ENCODE measurements around the gene KRT73. TPM values are rescaled to one million over a fixed set of nuclear protein-coding genes. Genes with fewer than 3 reads are reported as not detected.

Gene KRT73
- total and polyA plus RNA-seq, 2 donors (not counting 3 experiments of a cell fraction or from before 2014, with no cell fraction given): not detected

DNA sequence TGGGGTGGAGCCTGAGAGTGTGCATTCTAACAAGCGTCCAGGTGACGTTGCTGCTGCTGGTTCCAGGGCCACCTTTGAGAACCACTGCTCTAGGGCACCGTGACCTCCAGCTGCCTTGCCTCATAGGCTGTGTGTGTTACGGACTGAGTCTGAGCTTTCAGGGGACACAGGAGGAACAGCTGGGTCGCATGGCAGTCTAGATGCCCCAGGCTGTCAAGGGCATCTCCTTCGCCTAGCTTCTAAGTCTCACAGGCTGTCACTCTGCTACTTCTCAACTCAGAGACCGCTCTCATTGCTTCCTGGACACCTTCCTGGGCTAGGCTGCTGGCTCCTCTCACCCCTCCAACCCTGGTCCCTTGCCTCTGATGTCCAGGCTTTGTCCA lies 965 bp downstream of the KRT73 start:
- ChIA-PET CTCF (interaction anchor here (0.5 kb wide), 1 partner anchor 470 kb away, joined by 3 read pairs; no protein-coding TSS in a partner anchor), POLR2A (no interaction called here)
- no peaks in the 10 kb centered on the region for H3K79me2 ChIP-seq (ENCODE audit: control insufficient read depth, insufficient read depth, low read length)
- H3K27ac ChIP-seq (ENCODE audit: insufficient read depth, low read depth, low read length): no peak overlapping the region
- peaks cover 1 to 3% of the 10 kb centered on the region in 2 experiments for H3K27me3 ChIP-seq (ENCODE audit: control insufficient read depth in 2 of 2, insufficient read depth in 2 of 2, low read length in 2 of 2)
- no peaks in the 10 kb centered on the region for H3K9me1 ChIP-seq (replicated peaks; ENCODE audit: control insufficient read depth, extremely low read depth, insufficient read depth, low read length)
- no peaks in the 10 kb centered on the region for H4K20me1 ChIP-seq (replicated peaks; ENCODE audit: control insufficient read depth, extremely low read depth, insufficient read depth, low read length)
- no TSS peak for BruUV-seq (replicated peaks)
- H3K4me1 ChIP-seq (ENCODE audit: control insufficient read depth, extremely low read depth, insufficient read depth, low read length): no peaks in the 10 kb centered on the region
- H3K4me2 ChIP-seq (ENCODE audit: insufficient read depth, low read length): no peak overlapping the region
- TF ChIP-seq EZH2 (IDR thresholded peaks at IDR 0.05; ENCODE audit: borderline replicate concordance, low read depth, low read length, severe bottlenecking) (no peak), CTCF (IDR thresholded peaks at IDR 0.05; ENCODE audit: extremely low read depth in 1 of 2, insufficient read depth in 1 of 2, low read depth in 1 of 2, low read length in 2 of 2) (no peak)
- intact Hi-C loops (cut with micrococcal nuclease): no loop called here
- no peaks in the 10 kb centered on the region for H3K36me3 ChIP-seq (ENCODE audit: control insufficient read depth in 2 of 2, extremely low read depth in 1 of 2, insufficient read depth in 2 of 2, low read length in 2 of 2)
- FAIRE-seq (no peak), DNase-seq (ENCODE audit: low read depth, low spot score) (no peak)
- no peak overlapping the region for H3K4me3 ChIP-seq (replicated peaks in 1 of 3; ENCODE audit: insufficient read depth in 1 of 3, low read depth in 1 of 3, low read length in 3 of 3)
- no peak overlapping the region for H2AFZ ChIP-seq (ENCODE audit: low read depth, low read length)
- dilution Hi-C loops (cut with MboI; ENCODE audit: extremely low pct_ligation_motif_present, low sequenced_read_pairs): no loop called here
- H3K9me3 ChIP-seq (replicated peaks; ENCODE audit: control insufficient read depth, insufficient read depth, low read length): no peaks in the 10 kb centered on the region
- H3K9ac ChIP-seq (replicated peaks; ENCODE audit: extremely low read depth, insufficient read depth, low read length): no peak overlapping the region

- FAIRE-seq: no peak
- no TSS peak for BruUV-seq (replicated peaks)
- Histone ChIP-seq H3K4me2 (ENCODE audit: insufficient read depth, low read length) (no peak overlapping the region), H3K4me1 (ENCODE audit: control insufficient read depth, extremely low read depth, insufficient read depth, low read length) (no peaks in the 10 kb centered on the region), H3K9me3 (replicated peaks; ENCODE audit: control insufficient read depth, insufficient read depth, low read length) (no peaks in the 10 kb centered on the region), H3K27me3 (ENCODE audit: control insufficient read depth in 2 of 2, insufficient read depth in 2 of 2, low read length in 2 of 2) (no peaks in the 10 kb centered on the region), H2AFZ (ENCODE audit: low read depth, low read length) (no peak overlapping the region), H3K36me3 (ENCODE audit: control insufficient read depth in 2 of 2, extremely low read depth in 1 of 2, insufficient read depth in 2 of 2, low read length in 2 of 2) (no peaks in the 10 kb centered on the region), H4K20me1 (replicated peaks; ENCODE audit: control insufficient read depth, extremely low read depth, insufficient read depth, low read length) (no peaks in the 10 kb centered on the region), H3K9me1 (replicated peaks; ENCODE audit: control insufficient read depth, extremely low read depth, insufficient read depth, low read length) (no peaks in the 10 kb centered on the region), H3K9ac (replicated peaks; ENCODE audit: extremely low read depth, insufficient read depth, low read length) (no peak overlapping the region), H3K79me2 (ENCODE audit: control insufficient read depth, insufficient read depth, low read length) (no peaks in the 10 kb centered on the region), H3K27ac (ENCODE audit: insufficient read depth, low read depth, low read length) (no peak overlapping the region), H3K4me3 (replicated peaks in 1 of 3; ENCODE audit: insufficient read depth in 1 of 3, low read depth in 1 of 3, low read length in 3 of 3) (no peak overlapping the region)
- no peak for DNase-seq (ENCODE audit: low read depth, low spot score)
- ChIA-PET CTCF (no interaction called here), POLR2A (no interaction called here)
- dilution Hi-C loops (cut with MboI; ENCODE audit: extremely low pct_ligation_motif_present, low sequenced_read_pairs): no loop called here
- intact Hi-C loops (cut with micrococcal nuclease): no loop called here
- TF ChIP-seq POLR2AphosphoS5 (IDR thresholded peaks at IDR 0.05; ENCODE audit: insufficient read depth, low read depth, low read length) (no peak), GATA2 (IDR thresholded peaks at IDR 0.05; ENCODE audit: insufficient read depth, insufficient read length, low read depth, low read length) (no peak), CTCF (IDR thresholded peaks at IDR 0.05; ENCODE audit: extremely low read depth in 1 of 2, insufficient read depth in 1 of 2, low read depth in 1 of 2, low read length in 2 of 2) (no peak), MYC (IDR thresholded peaks at IDR 0.05; ENCODE audit: low read depth, low read length) (no peak), FOS (IDR thresholded peaks at IDR 0.05; ENCODE audit: borderline replicate concordance, insufficient read depth, low read length) (no peak), POLR2A (IDR thresholded peaks at IDR 0.05; ENCODE audit: low read depth, low read length) (no peak), EZH2 (IDR thresholded peaks at IDR 0.05; ENCODE audit: borderline replicate concordance, low read depth, low read length, severe bottlenecking) (no peak), JUN (IDR thresholded peaks at IDR 0.05; ENCODE audit: borderline replicate concordance, insufficient read depth, insufficient read length, low read depth) (no peak)
- TF ChIP-seq, protein P1, sequence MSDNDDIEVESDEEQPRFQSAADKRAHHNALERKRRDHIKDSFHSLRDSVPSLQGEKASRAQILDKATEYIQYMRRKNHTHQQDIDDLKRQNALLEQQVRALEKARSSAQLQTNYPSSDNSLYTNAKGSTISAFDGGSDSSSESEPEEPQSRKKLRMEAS (IDR thresholded peaks at IDR 0.05; ENCODE audit: insufficient read depth, insufficient read length): no peak
These were observed 1.5 kb downstream of the KRT73 start for GRCh38 chr12:52616680-52617402.
